ENCODE measurements around the gene AP1AR.

DNA sequence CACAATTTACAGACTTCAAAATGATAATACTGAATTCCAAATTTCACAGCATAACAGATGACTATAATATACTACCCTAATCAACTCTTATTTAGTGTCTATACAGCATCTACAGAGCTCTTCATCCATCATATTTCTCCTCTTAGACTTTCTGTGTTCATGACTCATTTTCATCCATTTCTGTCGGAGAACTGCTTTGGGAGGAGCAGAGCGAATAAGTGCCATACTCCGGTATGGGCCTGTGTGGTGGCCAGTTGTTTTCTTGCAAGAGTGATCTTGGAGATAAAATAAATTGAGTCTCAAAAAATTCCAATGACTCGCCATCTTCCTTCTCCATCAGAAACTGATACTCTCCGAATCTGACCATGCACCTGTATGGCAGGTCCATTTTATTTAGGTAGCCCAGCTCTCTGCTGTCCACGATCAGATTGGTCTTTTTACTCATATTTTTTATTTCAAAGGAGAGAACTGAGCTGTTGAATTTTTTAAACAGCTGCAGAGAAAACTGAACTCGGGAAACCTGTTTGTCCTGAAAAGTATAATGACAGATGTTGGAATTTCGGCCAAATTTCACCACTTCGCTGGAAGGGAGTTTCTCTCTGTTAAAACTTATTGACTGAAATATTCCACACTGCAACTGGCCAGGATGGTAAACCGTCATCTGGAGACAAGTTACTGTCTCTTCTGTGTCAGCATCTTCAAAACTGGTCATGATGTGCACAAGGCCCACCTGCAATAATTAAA lies 46.3 kb downstream of the AP1AR start:
- TF ChIP-seq, protein P1, sequence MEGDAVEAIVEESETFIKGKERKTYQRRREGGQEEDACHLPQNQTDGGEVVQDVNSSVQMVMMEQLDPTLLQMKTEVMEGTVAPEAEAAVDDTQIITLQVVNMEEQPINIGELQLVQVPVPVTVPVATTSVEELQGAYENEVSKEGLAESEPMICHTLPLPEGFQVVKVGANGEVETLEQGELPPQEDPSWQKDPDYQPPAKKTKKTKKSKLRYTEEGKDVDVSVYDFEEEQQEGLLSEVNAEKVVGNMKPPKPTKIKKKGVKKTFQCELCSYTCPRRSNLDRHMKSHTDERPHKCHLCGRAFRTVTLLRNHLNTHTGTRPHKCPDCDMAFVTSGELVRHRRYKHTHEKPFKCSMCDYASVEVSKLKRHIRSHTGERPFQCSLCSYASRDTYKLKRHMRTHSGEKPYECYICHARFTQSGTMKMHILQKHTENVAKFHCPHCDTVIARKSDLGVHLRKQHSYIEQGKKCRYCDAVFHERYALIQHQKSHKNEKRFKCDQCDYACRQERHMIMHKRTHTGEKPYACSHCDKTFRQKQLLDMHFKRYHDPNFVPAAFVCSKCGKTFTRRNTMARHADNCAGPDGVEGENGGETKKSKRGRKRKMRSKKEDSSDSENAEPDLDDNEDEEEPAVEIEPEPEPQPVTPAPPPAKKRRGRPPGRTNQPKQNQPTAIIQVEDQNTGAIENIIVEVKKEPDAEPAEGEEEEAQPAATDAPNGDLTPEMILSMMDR (IDR thresholded peaks at IDR 0.05; ENCODE audit: insufficient read depth, low read depth, low read length) = no peak
- no peak for TF ChIP-seq EZH2 (IDR thresholded peaks at IDR 0.05; ENCODE audit: insufficient read depth, low read length)
